Activated T-helper 1 cell treated with anti-CD3 and anti-CD28 coated beads, Interleukin-12 subunit alpha, Interleukin-12 subunit beta, Interleukin-2, Interleukin-4 antibody, amounts not matched to agents 30 ng/mL and 10 ng/mL and 1 ng/mL, durations not matched to agents 14 hours and 24 hours and 36 hours (primary cell): ENCODE results near the gene LRR1. TPM values are rescaled to one million over a fixed set of nuclear protein-coding genes. Genes with fewer than 3 reads are reported as not detected.
"Not testable (repeated sequence)": the region's sequence is repeated elsewhere in the genome, so short reads cannot be mapped to it uniquely, and the experiment has no call there.

ENCODE experiments used
- DNase-seq: peaks from one replicate; pipeline ENCODE4 v3.0.0; 2021; ENCODE audit warnings: low spot score
- H3K27ac Mint-ChIP-seq: one replicate; pipeline ENCODE4 v1.8.0; 2021; ENCODE audit warnings: mild to moderate bottlenecking, mixed read lengths
- H3K27me3 Mint-ChIP-seq: one replicate; pipeline ENCODE4 v1.8.0; 2022; ENCODE audit warnings: mild to moderate bottlenecking, moderate library complexity, mixed read lengths; ENCODE audit not compliant: insufficient read depth
- H3K36me3 Mint-ChIP-seq: one replicate; pipeline ENCODE4 v1.8.0; 2021; ENCODE audit warnings: low read depth, mixed read lengths
- H3K4me1 Mint-ChIP-seq: one replicate; pipeline ENCODE4 v1.8.0; 2021; ENCODE audit warnings: low read depth, mixed read lengths
- H3K4me3 Mint-ChIP-seq: one replicate; pipeline ENCODE4 v1.8.0; 2021; ENCODE audit warnings: mild to moderate bottlenecking, moderate library complexity, mixed read lengths
- H3K9me3 Mint-ChIP-seq: one replicate; pipeline ENCODE4 v1.8.0; 2021; ENCODE audit warnings: mixed read lengths
- intact Hi-C: fragments of 100-400 bp; cut with micrococcal nuclease; formaldehyde crosslinking; loops from one replicate; pipeline ENCODE4 v1.15.1; 2024
- total RNA-seq: library from RNA; stranded (reverse); gene quantifications from 2 replicates; pipeline ENCODE4 v1.2.3, GENCODE V29; 2022

LRR1 gene
- total RNA-seq, 1 donor from 2014 or later = 45.1 TPM

DNA sequence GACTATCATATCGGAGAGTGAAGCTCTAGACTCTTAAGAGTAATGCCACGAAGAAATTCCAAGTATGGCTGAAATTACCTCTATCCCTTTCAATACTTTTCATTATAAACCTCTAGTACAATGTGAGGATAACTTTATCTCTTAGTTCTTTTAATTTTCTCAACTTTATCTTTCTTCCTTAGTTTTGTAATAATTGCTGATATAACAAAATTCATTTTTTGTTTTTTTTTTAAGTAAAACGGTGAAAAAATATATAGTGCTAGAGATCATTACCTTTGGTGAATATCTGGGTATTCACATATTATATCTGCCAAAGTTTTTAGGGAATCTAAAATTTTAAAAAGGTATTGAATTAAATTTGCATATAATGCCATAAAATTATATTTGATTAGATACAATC lies 55.8 kb downstream of the LRR1 start:
- H3K4me3 Mint-ChIP-seq = no peak overlapping the region
- peaks cover 14% of the 10 kb centered on the region for H3K36me3 Mint-ChIP-seq
- no peaks in the 10 kb centered on the region for H3K27me3 Mint-ChIP-seq
- no peak for DNase-seq
- H3K9me3 Mint-ChIP-seq = no peaks in the 10 kb centered on the region
- H3K4me1 Mint-ChIP-seq = no peaks in the 10 kb centered on the region
- intact Hi-C loops = no loop called here
- no peak overlapping the region for H3K27ac Mint-ChIP-seq

DNA sequence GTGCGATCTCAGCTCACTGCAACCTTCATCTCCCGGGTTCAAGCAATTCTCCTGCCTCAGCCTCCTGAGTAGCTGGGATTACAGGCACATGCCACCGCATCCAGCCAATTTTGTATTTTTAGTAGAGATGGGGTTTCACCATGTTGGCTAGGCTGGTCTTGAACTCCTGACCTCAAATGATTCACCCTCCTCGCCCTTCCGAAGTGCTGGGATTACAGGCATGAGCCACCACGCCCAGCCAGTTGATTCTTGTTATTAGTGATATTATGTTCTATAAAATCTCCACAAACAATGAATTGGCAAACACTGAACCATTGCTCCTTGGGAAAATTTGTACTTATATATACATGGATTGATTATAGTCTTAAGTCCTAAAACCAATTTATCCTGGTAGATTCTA lies 58.8 kb downstream of the LRR1 start:
- H3K36me3 Mint-ChIP-seq = peaks cover 11% of the 10 kb centered on the region
- H3K27me3 Mint-ChIP-seq, DNase-seq, H3K4me1 Mint-ChIP-seq, intact Hi-C loops, H3K4me3 Mint-ChIP-seq, H3K27ac Mint-ChIP-seq, H3K9me3 Mint-ChIP-seq: not testable (repeated sequence)

GRCh38 chr14:49659526-49660455 lies 61.1 kb downstream of the LRR1 start:
- no peaks in the 10 kb centered on the region for H3K9me3 Mint-ChIP-seq
- no peak for DNase-seq
- H3K4me3 Mint-ChIP-seq = no peak overlapping the region
- peaks cover 12% of the 10 kb centered on the region for H3K36me3 Mint-ChIP-seq
- no peaks in the 10 kb centered on the region for H3K4me1 Mint-ChIP-seq
- H3K27ac Mint-ChIP-seq = no peak overlapping the region
- intact Hi-C loops = no loop called here
- no peaks in the 10 kb centered on the region for H3K27me3 Mint-ChIP-seq

Other genes starting within 250 kb of the LRR1 start
- 1,860 and 1,913 TPM in 2 replicates for gene RPS29, start 12.6 kb upstream of the LRR1 start, total RNA-seq
- 224 and 237 TPM in 2 replicates for gene RPL36AL, start 21.7 kb downstream of the LRR1 start, total RNA-seq
- 57.5 and 58.3 TPM in 2 replicates for gene MGAT2, start 21.9 kb downstream of the LRR1 start, total RNA-seq
- gene DNAAF2, start 36.3 kb downstream of the LRR1 start, total RNA-seq = 12.8 and 12.9 TPM in 2 replicates
- gene POLE2, start 89.3 kb downstream of the LRR1 start, total RNA-seq = 46.8 and 46.9 TPM in 2 replicates
- gene KLHDC1, start 94.2 kb downstream of the LRR1 start, total RNA-seq = 0.93 and 1.9 TPM in 2 replicates
- 23.7 and 26.2 TPM in 2 replicates for gene KLHDC2, start 169.2 kb downstream of the LRR1 start, total RNA-seq